Upper lobe of left lung (tissue), 6 donors: ENCODE results near the gene KLHDC8A. TPM values are rescaled to one million over a fixed set of nuclear protein-coding genes. Genes with fewer than 3 reads are reported as not detected.
A peak's percentile ranks its signal among the peaks of the same experiment; 100 is the strongest.

Experiments used
- ATAC-seq, 2 donors: fragments of 200-7000 bp; cut with Tn5 transposase; one replicate each; pipeline ENCODE4 v1.9.1; 2022; ENCODE audit warnings: mild to moderate bottlenecking in 2 of 2, moderate library complexity in 2 of 2; ENCODE audit not compliant: low FRiP score in 2 of 2
- DNase-seq, 2 donors: peaks; one replicate each; pipeline ENCODE4 v3.0.0-alpha.2; 2019 to 2020
- H3K27ac ChIP-seq, 4 donors: fragments of 200-600 bp; sonication (generic); one replicate each; pipeline ENCODE4 v1.5.1; 2016 to 2019
- H3K27me3 ChIP-seq, 4 donors: fragments of 200-600 bp; sonication (generic); one replicate each; pipeline ENCODE4 v1.5.1; 2017 to 2019
- H3K36me3 ChIP-seq, 4 donors: fragments of 200-600 bp; sonication (generic); one replicate each; pipeline ENCODE4 v1.5.1; 2016 to 2019
- H3K4me1 ChIP-seq, 4 donors: fragments of 200-600 bp; sonication (generic); one replicate each; pipeline ENCODE4 v1.5.1; 2018 to 2019
- H3K4me3 ChIP-seq, 4 donors: fragments of 200-600 bp; sonication (generic); one replicate each; pipeline ENCODE4 v1.5.1; 2017 to 2019; ENCODE audit warnings: mild to moderate bottlenecking in 2 of 4, moderate library complexity in 1 of 4
- H3K9me3 ChIP-seq, 4 donors: fragments of 200-600 bp; sonication (generic); one replicate each; pipeline ENCODE4 v1.5.1; 2018 to 2019
- EP300 ChIP-seq, 4 donors: sonication (generic); formaldehyde crosslinking; IDR thresholded peaks; one replicate each; pipeline ENCODE4 v1.5.1; 2017; ENCODE audit warnings: antibody characterized with exemption in 4 of 4, control low read depth in 2 of 4
- POLR2A ChIP-seq, 4 donors: fragments of 450-650 bp; IDR thresholded peaks; one replicate each; pipeline ENCODE4 v1.5.1; 2016 to 2017; ENCODE audit warnings: antibody characterized with exemption in 4 of 4, mild to moderate bottlenecking in 2 of 4
- POLR2AphosphoS5 ChIP-seq, 2 donors: sonication (generic); formaldehyde crosslinking; IDR thresholded peaks; one replicate each; pipeline ENCODE4 v1.5.1; 2017; ENCODE audit warnings: antibody characterized with exemption in 2 of 2
- WGBS, 2 donors: methylation state at CpG; one replicate each; pipeline ENCODE4 v1.1.5; 2017 to 2018; 5-methylcytosine and 5-hydroxymethylcytosine counted together
- total RNA-seq, 6 donors: library from RNA; depleted of rRNA in 4 of 6; stranded (reverse); fragments of >200 nt in 4 of 6; gene quantifications; one replicate each; pipeline versions ENCODE4 v1.1.0 to v1.2.1, GENCODE V29; 2016 to 2021
- TF ChIP-seq, protein P1 (sequence below), 6 experiments: fragments of 450-650 bp in 4 of 6; fragments of 200-600 bp in 2 of 6; sonication (generic) in 2 of 6; IDR thresholded peaks; one replicate each; pipeline ENCODE4 v1.5.1; 2016 to 2019; ENCODE audit warnings: antibody characterized with exemption in 6 of 6
- donor health status: DM: no; HTN: no; CAD: no; lungs with moderate emphysema.
- donor health status: DM: no; HTN: yes; CAD: no; lungs with severe emphysema.

KLHDC8A gene
- total RNA-seq, 6 donors from 2014 or later = 0.34 to 1.7 (median 0.37) TPM; not detected in 3

DNA sequence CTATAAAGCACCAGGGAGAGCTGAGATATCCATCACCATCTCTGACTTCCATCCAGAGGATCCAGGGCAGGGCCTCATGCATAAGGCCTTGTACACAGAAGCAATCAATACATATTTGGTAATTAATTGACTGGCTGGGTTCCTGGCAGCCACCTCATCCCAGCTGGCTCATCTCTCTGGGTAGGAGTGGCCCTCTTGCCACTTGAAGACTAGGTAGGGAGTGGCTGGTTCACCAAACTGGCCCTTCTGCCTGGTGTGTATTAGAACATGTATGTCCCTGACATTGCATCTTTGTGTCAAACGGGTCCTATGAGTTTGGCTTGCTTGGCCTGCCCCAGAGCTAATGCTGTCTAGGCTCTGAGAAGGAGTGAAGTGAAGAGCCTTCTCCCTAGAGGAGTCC, 47.0 kb downstream of the KLHDC8A start:
- Histone ChIP-seq H3K4me3 (no peak overlapping the region), H3K36me3 (peaks cover 5 to 69% (median 61%) of the 10 kb centered on the region in 4 donors), H3K27ac (no peak overlapping the region), H3K9me3 (no peaks in the 10 kb centered on the region), H3K4me1 (peaks cover 22 to 37% (median 25%) of the 10 kb centered on the region in 4 donors), H3K27me3 (no peaks in the 10 kb centered on the region)
- no peak for TF ChIP-seq POLR2A (IDR thresholded peaks at IDR 0.05)
- TF ChIP-seq, protein P1, sequence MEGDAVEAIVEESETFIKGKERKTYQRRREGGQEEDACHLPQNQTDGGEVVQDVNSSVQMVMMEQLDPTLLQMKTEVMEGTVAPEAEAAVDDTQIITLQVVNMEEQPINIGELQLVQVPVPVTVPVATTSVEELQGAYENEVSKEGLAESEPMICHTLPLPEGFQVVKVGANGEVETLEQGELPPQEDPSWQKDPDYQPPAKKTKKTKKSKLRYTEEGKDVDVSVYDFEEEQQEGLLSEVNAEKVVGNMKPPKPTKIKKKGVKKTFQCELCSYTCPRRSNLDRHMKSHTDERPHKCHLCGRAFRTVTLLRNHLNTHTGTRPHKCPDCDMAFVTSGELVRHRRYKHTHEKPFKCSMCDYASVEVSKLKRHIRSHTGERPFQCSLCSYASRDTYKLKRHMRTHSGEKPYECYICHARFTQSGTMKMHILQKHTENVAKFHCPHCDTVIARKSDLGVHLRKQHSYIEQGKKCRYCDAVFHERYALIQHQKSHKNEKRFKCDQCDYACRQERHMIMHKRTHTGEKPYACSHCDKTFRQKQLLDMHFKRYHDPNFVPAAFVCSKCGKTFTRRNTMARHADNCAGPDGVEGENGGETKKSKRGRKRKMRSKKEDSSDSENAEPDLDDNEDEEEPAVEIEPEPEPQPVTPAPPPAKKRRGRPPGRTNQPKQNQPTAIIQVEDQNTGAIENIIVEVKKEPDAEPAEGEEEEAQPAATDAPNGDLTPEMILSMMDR (IDR thresholded peaks at IDR 0.05) = no peak
- TF ChIP-seq EP300 (IDR thresholded peaks at IDR 0.05) = no peak
- no peak for TF ChIP-seq POLR2AphosphoS5 (IDR thresholded peaks at IDR 0.05)
- ATAC-seq = no peak
- WGBS, 2 donors = 42 to 50% methylated on average over 1 of the region's 1 CpG
- DNase-seq = no peak

GRCh38 chr1:205306929-205307566, 49.7 kb downstream of the KLHDC8A start:
- no peak overlapping the region for H3K27ac ChIP-seq
- ATAC-seq (no peak), DNase-seq (no peak)
- no peaks in the 10 kb centered on the region for H3K9me3 ChIP-seq
- H3K4me3 ChIP-seq = no peak overlapping the region
- TF ChIP-seq EP300 (IDR thresholded peaks at IDR 0.05) (no peak), POLR2AphosphoS5 (IDR thresholded peaks at IDR 0.05) (no peak), POLR2A (IDR thresholded peaks at IDR 0.05) (no peak)
- TF ChIP-seq, protein P1 (IDR thresholded peaks at IDR 0.05) = no peak
- 94 to 96% methylated on average over 4 to 7 of the region's 7 CpGs for WGBS, 2 donors
- H3K27me3 ChIP-seq = no peaks in the 10 kb centered on the region
- H3K36me3 ChIP-seq = peaks cover 18 to 95% (median 84%) of the 10 kb centered on the region in 4 donors
- H3K4me1 ChIP-seq = peaks cover under 1 to 13% (median 7%) of the 10 kb centered on the region in 4 donors

- no peak overlapping the region for H3K27ac ChIP-seq
- H3K4me1 ChIP-seq = peaks cover 11 to 26% (median 14%) of the 10 kb centered on the region in 4 donors
- TF ChIP-seq, protein P1 (IDR thresholded peaks at IDR 0.05) = no peak
- TF ChIP-seq EP300 (IDR thresholded peaks at IDR 0.05) (no peak), POLR2AphosphoS5 (IDR thresholded peaks at IDR 0.05) (no peak), POLR2A (IDR thresholded peaks at IDR 0.05) (no peak)
- ATAC-seq = no peak
- H3K36me3 ChIP-seq = peaks cover 18 to 79% (median 70%) of the 10 kb centered on the region in 4 donors
- no peak for DNase-seq
- WGBS, 2 donors = 100% methylated on average over 1 of the region's 1 CpG
- H3K9me3 ChIP-seq = no peaks in the 10 kb centered on the region
- no peak overlapping the region for H3K4me3 ChIP-seq
- H3K27me3 ChIP-seq = no peaks in the 10 kb centered on the region
Observed at GRCh38 chr1:205304695-205305070, 52.0 kb downstream of the KLHDC8A start.

DNA sequence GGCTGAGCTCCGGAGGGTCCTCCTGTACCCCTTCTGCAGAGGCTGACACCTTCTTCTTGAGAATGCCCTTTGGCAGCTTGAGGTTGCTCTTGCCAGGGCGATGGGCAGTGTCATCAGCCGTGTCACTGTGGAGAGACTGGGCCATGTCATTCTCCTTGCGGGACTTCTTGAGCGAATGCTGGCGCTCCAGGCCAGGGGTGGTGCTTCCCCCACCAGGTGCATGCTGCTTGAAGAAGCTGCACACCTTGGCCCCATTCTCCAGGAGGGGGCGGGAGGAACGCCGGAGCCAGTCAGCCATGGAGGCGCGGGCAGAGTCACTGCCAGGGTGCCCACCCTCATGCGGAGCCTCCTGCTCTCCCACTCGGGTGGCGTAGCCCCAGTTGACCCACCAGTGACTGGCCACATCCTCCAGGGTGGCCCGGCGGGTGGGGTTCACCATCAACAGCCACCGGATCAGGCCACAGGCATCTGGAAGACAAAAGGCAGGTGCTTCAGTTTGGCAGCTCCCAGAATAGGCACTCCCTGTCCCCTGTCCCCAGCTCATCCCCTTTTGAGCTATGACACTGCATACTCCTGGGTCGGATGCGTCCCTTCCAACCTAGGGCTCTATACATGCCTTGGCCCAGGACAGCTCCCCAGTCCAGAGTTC, 52.6 kb downstream of the KLHDC8A start:
- DNase-seq (peak in 1 of 2 donors; percentile 79), ATAC-seq (no peak)
- peaks cover 18 to 73% (median 67%) of the 10 kb centered on the region in 4 donors for H3K36me3 ChIP-seq
- H3K9me3 ChIP-seq = no peaks in the 10 kb centered on the region
- H3K4me3 ChIP-seq = no peak overlapping the region
- TF ChIP-seq, protein P1 (IDR thresholded peaks at IDR 0.05) = no peak
- TF ChIP-seq POLR2A (IDR thresholded peaks at IDR 0.05) = no peak
- no peaks in the 10 kb centered on the region for H3K27me3 ChIP-seq
- WGBS, 2 donors = 95 to 100% methylated on average over 3 to 17 of the region's 19 CpGs
- peaks cover 11 to 26% (median 14%) of the 10 kb centered on the region in 4 donors for H3K4me1 ChIP-seq
- H3K27ac ChIP-seq = no peak overlapping the region
